Glutamatergic neuron (in vitro differentiated cells): ENCODE results near the gene TNFAIP3. TPM values are rescaled to one million over a fixed set of nuclear protein-coding genes. Genes with fewer than 3 reads are reported as not detected.

Experiments
- DNase-seq: peaks from one replicate; pipeline ENCODE4 v3.0.0; 2022
- H3K27ac Mint-ChIP-seq: one replicate; pipeline ENCODE4 v1.8.0; 2020; ENCODE audit warnings: mild to moderate bottlenecking, mixed read lengths, inconsistent platforms; ENCODE audit not compliant: unreplicated experiment
- H3K27me3 Mint-ChIP-seq: one replicate; pipeline ENCODE4 v1.8.0; 2020; ENCODE audit warnings: mild to moderate bottlenecking, moderate library complexity, mixed read lengths, inconsistent platforms; ENCODE audit not compliant: unreplicated experiment
- H3K36me3 Mint-ChIP-seq: one replicate; pipeline ENCODE4 v1.8.0; 2020; ENCODE audit warnings: mild to moderate bottlenecking, mixed read lengths, inconsistent platforms; ENCODE audit not compliant: unreplicated experiment
- H3K4me1 Mint-ChIP-seq: one replicate; pipeline ENCODE4 v1.8.0; 2020; ENCODE audit warnings: mild to moderate bottlenecking, low read depth, mixed read lengths, inconsistent platforms; ENCODE audit not compliant: unreplicated experiment
- H3K4me3 Mint-ChIP-seq: one replicate; pipeline ENCODE4 v1.8.0; 2020; ENCODE audit warnings: mild to moderate bottlenecking, mixed read lengths, inconsistent platforms; ENCODE audit not compliant: unreplicated experiment
- H3K9me3 Mint-ChIP-seq: one replicate; pipeline ENCODE4 v1.8.0; 2020; ENCODE audit warnings: mild to moderate bottlenecking, moderate library complexity, mixed read lengths, inconsistent platforms; ENCODE audit not compliant: unreplicated experiment
- CTCF ChIP-seq: fragments of 200-600 bp; sonication (generic); IDR thresholded peaks from one replicate; pipeline ENCODE4 v1.5.0; 2021; ENCODE audit not compliant: partially characterized antibody, unreplicated experiment
- total RNA-seq: library from RNA; stranded (reverse); fragmentation: NEBNext Ultra II Directional; extraction: Animal tissue kit (Norgen Biotek cat#: 25700); gene quantifications from one replicate; pipeline ENCODE4 v1.2.1, GENCODE V29; 2021; ENCODE audit not compliant: unreplicated experiment

TNFAIP3 gene
- total RNA-seq, 1 donor from 2014 or later: 2.2 TPM

- DNase-seq: no peak
- H3K27ac Mint-ChIP-seq: no peak overlapping the region
- H3K9me3 Mint-ChIP-seq: no peaks in the 10 kb centered on the region
- no peaks in the 10 kb centered on the region for H3K27me3 Mint-ChIP-seq
- no peak for TF ChIP-seq CTCF
- H3K4me1 Mint-ChIP-seq: no peaks in the 10 kb centered on the region
- H3K36me3 Mint-ChIP-seq: no peaks in the 10 kb centered on the region
- H3K4me3 Mint-ChIP-seq: no peak overlapping the region
Measured at GRCh38 chr6:137876547-137876946, 9.5 kb downstream of the TNFAIP3 start.

- no peak overlapping the region for H3K27ac Mint-ChIP-seq
- H3K4me3 Mint-ChIP-seq: no peak overlapping the region
- H3K27me3 Mint-ChIP-seq: no peaks in the 10 kb centered on the region
- no peak for TF ChIP-seq CTCF
- H3K9me3 Mint-ChIP-seq: no peaks in the 10 kb centered on the region
- H3K36me3 Mint-ChIP-seq: no peaks in the 10 kb centered on the region
- H3K4me1 Mint-ChIP-seq: no peaks in the 10 kb centered on the region
- DNase-seq: no peak
Measured at GRCh38 chr6:137877113-137877512, 10.1 kb downstream of the TNFAIP3 start.

DNA sequence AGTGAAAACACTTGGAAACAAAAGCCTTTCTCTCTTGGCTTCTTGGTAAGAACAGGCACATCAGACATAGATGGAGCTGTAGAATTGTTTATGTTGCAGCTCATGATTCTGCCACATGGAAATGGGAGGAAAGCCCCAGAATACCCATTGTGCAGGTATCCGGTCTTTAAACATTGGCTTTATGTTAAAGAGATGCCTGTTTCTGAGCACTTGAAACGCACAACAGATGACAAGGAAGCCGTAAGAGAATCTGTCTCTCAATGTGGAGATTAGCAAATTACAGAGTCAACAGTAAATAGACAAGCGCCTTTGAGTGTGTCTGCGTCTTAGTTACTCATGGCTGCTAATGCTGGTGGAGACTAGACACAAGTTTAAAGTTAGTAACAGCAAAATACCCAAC, 10.5 kb downstream of the TNFAIP3 start:
- no peaks in the 10 kb centered on the region for H3K4me1 Mint-ChIP-seq
- H3K36me3 Mint-ChIP-seq: no peaks in the 10 kb centered on the region
- H3K27ac Mint-ChIP-seq: no peak overlapping the region
- H3K9me3 Mint-ChIP-seq: no peaks in the 10 kb centered on the region
- H3K27me3 Mint-ChIP-seq: no peaks in the 10 kb centered on the region
- no peak overlapping the region for H3K4me3 Mint-ChIP-seq
- TF ChIP-seq CTCF: no peak
- no peak for DNase-seq

GRCh38 chr6:137878029-137878428, 11.0 kb downstream of the TNFAIP3 start:
- H3K27ac Mint-ChIP-seq: no peak overlapping the region
- no peaks in the 10 kb centered on the region for H3K4me1 Mint-ChIP-seq
- DNase-seq: no peak
- H3K36me3 Mint-ChIP-seq: no peaks in the 10 kb centered on the region
- H3K27me3 Mint-ChIP-seq: no peaks in the 10 kb centered on the region
- H3K9me3 Mint-ChIP-seq: no peaks in the 10 kb centered on the region
- no peak overlapping the region for H3K4me3 Mint-ChIP-seq
- no peak for TF ChIP-seq CTCF

GRCh38 chr6:137878486-137879285, 11.6 kb downstream of the TNFAIP3 start:
- Mint-ChIP-seq H3K27me3 (no peaks in the 10 kb centered on the region), H3K27ac (no peak overlapping the region), H3K4me3 (no peak overlapping the region), H3K36me3 (no peaks in the 10 kb centered on the region), H3K4me1 (no peaks in the 10 kb centered on the region), H3K9me3 (no peaks in the 10 kb centered on the region)
- no peak for TF ChIP-seq CTCF
- DNase-seq: peak; percentile 75
